ENCODE results near the gene KNL1.
A peak's percentile ranks its signal among the peaks of the same experiment; 100 is the strongest.
"Not testable (repeated sequence)": the region's sequence is repeated elsewhere in the genome, so short reads cannot be mapped to it uniquely, and the experiment has no call there.

KNL1 gene, protein sequence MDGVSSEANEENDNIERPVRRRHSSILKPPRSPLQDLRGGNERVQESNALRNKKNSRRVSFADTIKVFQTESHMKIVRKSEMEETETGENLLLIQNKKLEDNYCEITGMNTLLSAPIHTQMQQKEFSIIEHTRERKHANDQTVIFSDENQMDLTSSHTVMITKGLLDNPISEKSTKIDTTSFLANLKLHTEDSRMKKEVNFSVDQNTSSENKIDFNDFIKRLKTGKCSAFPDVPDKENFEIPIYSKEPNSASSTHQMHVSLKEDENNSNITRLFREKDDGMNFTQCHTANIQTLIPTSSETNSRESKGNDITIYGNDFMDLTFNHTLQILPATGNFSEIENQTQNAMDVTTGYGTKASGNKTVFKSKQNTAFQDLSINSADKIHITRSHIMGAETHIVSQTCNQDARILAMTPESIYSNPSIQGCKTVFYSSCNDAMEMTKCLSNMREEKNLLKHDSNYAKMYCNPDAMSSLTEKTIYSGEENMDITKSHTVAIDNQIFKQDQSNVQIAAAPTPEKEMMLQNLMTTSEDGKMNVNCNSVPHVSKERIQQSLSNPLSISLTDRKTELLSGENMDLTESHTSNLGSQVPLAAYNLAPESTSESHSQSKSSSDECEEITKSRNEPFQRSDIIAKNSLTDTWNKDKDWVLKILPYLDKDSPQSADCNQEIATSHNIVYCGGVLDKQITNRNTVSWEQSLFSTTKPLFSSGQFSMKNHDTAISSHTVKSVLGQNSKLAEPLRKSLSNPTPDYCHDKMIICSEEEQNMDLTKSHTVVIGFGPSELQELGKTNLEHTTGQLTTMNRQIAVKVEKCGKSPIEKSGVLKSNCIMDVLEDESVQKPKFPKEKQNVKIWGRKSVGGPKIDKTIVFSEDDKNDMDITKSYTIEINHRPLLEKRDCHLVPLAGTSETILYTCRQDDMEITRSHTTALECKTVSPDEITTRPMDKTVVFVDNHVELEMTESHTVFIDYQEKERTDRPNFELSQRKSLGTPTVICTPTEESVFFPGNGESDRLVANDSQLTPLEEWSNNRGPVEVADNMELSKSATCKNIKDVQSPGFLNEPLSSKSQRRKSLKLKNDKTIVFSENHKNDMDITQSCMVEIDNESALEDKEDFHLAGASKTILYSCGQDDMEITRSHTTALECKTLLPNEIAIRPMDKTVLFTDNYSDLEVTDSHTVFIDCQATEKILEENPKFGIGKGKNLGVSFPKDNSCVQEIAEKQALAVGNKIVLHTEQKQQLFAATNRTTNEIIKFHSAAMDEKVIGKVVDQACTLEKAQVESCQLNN (N-terminal part only)

DNA sequence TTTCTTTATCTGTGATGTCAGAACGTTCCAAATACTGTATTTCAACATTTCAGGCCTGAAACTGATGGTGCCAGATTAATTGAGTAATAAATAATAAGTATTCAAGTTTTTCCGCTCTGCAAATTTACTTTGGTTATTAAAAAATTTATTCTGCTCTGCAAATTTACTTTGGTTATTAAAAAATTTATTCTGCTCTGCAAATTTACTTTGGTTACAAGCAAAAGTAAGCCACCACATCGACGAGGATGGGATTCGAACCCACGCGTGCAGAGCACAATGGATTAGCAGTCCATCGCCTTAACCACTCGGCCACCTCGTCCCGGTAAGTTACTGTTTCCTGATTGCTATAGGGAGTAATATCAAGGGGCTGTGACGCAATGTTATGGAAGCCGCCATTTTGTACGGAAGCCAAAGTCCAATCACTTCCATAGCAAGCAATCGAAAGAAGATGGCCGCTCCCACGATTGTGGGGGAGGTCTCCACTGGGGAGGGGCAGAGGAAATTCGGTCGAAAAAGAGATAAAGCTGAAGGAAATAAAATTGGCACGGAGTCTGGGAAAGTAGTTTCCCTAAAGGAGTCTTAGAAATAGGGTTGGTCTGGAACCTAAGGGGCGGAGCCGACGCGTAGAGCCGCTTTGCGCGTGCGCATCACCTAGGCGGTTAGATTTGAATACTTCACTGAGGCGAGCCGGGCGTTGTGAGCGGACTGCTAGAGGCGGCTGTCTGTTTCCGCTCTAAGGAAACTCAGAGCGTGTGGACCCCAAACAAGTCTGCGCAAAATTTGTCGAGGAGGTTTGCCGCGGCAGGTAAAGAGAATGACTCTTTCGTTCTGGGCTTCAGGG, at the start of gene KNL1:
TSS of gene KNL1 (plus strand) at position 662 of the 841 bp plus-strand sequence. CDS start 8,683 bp downstream, outside the sequence.
- DNase-seq (ENCODE audit: low read depth in 2 of 2) = peak; percentile 86

DNA sequence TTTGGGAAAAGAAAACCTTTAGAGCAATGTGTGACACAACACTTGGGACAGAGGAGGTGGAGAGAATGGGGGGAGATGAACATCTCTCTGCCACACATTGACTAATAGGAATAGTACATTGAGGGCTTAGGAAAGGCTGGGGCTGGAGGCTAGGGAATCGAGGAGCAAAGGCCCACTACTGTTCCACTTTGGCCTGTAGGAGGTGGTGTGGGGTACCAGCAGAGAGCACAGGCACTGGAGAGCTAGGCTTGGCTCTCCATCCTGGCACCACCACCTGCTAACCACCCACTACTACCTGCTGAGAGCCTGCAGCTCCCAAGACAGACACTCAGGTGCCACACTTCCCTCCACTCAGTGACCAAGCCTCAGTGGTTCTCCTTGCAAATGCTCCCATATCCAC, 48.6 kb upstream of the KNL1 start:
- DNase-seq (ENCODE audit: low read depth in 2 of 2) = no peak

DNA sequence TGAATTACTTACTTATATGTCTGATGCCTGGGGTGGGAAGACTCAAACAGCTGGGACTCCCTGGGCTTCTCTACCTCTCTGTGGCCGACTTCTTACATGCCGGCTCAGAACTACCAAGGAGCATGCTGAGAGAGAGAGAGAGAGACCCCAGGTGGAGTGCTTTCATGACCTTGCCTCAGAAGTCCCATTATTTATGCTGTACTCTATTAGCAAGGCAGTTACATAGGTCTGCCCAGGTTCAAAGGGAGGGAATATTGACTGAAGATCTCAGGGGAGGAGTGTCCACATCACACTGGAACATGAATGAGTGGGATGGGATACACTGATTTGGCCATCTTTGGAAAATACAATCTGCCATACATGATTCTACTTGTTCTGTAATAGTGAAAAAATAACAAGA, 45.4 kb upstream of the KNL1 start:
- DNase-seq (ENCODE audit: low read depth in 2 of 2) = no peak

DNA sequence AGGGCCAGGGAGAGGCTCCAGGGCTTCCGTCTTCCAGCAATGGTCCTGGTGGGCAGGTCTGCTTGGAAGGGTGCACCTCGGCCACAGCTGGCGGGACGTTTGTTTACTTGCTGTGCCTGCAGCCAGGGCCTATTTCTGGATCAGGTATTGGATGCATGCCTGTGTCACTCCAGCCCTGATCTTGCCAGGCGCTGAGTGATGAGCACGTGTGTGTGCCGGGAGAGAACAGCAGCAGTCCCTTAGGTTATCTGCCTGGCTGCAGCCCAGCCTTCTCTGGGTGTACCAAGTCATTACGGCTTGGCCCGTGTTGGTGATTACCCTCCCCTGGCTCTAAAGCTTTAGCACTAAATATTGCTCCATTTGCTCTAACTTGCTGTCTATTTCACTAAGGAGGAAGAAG, 44.2 kb upstream of the KNL1 start:
- no peak for DNase-seq (ENCODE audit: low read depth in 2 of 2)

DNA sequence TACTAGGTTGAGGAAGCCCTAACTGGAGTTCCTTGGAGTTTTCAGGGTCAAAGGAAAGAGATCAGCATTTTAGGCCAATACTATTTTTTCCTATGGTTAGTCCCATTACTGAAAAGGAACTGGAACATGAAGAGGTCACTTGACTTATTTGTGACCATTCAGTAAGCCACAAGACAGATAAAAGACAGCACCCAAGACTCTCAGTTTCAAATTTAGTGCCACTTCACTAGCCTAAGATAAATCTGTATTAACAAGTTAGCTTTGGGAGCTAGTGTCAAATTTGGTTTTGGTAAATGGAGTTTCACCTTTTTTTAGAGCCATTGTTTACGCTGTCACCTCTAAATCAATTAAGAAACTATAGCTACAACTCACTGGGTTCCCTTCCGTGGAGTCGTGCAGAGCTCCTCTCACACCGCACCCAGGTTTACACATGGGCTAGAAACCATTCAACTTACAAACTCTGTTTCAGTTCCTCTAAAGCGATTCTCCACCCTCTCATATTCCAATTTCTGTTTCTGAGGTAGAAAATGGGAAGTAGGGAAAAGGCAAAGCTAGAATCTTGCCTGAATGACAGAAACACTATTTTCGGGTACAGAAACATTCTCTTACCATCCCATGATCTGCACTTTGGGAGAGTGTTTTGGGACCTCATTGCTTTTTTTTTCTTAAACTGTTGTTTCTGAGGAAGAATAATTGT, 43.6 kb upstream of the KNL1 start:
- no peak for DNase-seq (ENCODE audit: low read depth in 2 of 2)

DNA sequence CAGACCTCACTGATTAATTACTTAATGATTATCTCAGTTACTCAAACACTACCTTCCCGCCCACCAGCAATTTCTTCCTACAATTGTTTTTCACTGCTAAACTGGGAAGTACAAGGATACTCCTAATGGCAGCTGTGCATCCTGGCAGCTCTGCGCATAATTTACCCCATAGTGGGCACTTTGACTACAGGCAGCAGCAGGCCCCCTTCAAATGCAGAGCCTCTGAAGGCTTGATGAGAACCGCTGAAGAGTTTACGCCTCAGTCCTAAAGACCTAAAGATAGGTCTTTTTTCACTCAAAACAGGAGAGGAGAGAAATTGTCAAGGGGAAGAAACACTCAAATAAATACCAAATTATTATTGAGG, 39.9 kb upstream of the KNL1 start:
- no peak for DNase-seq (ENCODE audit: low read depth in 2 of 2)

DNA sequence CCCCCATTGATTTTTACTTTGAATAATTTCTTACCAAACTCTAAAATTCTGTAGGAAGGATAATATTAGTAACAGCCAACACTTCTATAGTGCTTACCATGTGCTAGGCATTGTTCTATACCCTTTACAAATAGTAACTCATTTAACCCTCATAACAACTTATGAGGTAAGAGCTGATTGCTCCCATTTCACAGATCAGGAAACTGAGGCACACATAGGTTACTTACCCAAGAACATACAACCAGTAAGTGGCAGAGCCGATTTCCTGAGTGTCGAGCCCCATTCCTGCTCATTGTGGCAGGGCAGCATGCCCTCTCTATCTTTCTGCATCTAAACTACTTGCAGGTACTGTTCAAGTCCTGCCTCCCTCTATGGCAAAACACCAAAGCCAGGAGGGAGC, 38.2 kb upstream of the KNL1 start:
- no peak for DNase-seq (ENCODE audit: low read depth in 2 of 2)

DNA sequence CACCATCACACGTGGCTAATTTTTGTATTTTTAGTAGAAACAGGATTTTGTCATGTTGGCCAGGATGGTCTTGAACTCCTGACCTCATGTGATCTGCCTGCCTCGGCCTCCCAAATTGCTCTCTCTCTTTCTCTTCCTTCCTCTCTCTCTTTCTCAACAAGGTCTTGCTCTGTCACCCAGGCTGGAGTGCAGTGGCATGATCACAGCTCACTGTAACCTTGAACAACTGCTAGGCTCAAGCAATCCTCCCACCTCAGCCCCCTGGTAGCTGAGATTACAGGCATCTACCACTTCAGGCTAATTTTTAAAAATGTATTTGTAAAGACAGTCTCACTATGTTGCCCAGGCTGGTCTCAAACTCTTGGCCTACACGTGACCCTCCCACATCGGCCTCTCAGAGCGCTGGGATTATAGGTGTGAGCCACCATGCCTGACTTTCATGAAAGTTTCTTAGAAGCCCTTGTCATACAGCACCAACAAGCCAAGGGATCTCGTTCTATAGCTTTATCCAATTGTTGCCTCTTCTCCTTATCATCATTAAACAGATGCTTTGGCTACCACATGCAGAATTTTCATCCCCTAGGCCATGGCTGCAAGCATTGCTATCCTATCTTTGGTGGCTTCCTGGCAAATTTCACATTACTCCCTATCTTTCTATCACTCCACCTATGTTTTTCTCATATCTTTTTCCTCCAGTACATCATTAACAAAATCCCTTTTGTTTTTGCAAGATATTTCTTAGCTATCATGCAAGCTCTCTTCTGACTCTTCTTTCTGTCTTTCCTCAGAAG, 34.9 kb upstream of the KNL1 start:
- DNase-seq (ENCODE audit: low read depth in 2 of 2) = no peak

DNA sequence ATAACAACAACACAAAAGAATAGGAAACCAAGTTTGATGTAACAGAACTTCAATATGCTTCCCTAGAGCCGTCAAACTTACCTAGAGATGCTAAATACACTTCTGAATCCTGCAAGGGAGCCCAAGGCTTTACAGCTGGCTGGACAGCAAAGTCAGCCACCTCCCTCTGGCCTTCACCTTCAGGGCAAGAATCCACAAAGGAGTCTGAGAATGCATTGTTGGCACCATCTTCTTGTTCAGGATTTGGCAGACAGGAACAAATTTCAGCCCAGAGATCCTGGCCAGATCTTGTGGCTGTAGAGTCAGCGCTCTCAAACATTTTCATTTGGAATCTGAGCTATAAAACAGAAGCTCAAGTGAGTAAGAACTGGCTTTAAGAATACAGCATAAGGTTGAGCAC, 31.4 kb upstream of the KNL1 start:
- DNase-seq (ENCODE audit: low read depth in 2 of 2) = no peak

DNA sequence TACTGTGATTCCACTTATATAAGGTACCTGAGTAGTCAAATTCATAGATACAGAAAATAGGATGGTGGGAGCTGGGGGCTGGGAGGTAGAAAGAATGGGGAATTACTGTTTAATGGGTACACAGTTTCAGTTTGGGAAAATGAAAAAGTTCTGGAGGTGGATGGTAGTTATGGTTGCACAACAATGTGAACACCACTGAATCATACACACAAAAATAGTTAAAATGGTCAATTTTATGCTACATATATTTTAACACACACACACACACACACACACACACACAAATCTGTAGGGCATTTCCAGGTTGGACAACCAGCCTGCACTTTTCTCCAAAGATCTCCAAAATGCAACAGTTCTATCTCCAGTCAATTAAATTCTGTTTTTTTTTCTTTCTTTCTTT, 30.6 kb upstream of the KNL1 start:
- no peak for DNase-seq (ENCODE audit: low read depth in 2 of 2)

DNA sequence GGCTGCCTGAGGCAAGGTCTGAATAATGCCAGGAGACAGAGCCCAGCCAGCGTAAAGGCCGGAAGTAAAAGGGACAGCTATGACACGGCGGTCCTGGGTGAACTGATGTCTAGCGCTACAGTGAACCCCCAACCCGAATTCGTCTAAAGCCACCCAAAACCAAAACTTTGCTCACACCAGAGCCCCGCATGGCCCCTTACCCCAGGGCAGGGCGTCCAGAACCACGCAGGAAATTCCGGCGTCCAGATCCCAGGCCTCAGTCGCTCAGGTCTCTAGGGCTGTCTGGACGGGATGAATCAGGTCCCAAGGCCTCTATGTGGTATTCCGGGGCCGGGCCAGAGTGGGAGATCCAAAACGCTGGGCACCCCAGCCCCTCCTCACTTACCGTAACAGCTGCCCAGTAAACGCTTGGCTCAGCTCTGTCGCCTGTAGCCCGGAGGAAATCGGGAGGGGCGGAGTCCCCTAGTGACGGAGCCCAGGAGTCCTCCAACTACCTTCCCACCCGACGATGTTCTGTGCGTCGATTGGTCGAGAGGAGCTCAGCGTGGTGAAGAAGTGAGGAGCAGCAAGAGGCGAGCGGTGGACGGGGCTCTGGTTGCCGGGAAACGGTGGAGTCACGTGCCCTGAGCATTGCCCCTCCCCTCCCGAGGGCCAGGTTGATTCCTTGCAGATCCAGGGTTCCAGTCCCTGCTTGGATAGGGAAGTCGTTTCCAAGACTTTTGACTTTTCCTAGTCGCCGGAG, 29.3 kb upstream of the KNL1 start, which contains the start of gene CCDC32:
TSS of gene CCDC32 (minus strand) at position 452 of the 742 bp plus-strand sequence. CDS start 2,027 bp downstream, outside the sequence.
- DNase-seq (ENCODE audit: low read depth in 2 of 2) = peak; percentile 91 to 93

DNA sequence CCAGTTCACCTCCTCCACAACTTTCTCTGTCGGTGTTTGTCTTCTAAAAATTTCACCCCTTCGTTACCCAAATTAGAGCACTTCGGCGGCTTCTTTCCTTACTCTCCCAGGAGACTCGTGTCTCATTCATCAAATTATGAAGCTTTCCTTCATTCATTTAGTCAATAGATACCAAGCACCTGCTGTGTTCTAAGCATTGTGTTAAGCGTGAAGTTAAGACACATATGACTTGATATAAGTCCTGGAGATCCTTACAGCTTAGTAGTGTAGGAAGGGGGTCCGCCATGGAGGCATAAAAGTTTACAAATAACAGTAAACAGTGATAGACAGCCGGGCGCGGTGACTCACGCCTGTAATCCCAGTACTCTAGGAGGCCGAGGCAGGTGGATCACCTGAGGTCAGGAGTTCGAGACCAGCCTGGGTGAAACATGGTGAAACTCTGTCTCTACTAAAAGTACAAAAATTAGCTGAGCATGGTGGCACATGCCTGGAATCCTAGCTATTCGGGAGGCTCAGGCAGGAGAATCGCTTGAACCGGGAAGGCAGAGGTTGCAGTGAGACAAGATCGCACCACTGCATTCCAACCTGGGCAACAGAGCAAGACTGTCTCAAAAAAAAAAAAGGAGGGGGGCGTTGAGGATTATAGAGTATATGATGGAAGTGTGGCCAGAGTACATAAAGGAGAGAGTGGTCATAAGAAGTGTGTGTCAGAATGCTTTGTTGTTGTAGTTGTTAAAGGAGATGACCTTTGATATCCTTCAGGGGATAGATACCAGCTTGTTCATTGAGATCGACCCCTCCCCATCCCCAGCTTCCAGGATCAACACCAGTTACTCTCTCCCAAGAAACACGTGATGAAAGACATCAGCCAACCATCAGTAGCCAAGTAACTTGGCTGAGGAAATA, 28.5 kb upstream of the KNL1 start:
- no peak for DNase-seq (ENCODE audit: low read depth in 2 of 2)

DNA sequence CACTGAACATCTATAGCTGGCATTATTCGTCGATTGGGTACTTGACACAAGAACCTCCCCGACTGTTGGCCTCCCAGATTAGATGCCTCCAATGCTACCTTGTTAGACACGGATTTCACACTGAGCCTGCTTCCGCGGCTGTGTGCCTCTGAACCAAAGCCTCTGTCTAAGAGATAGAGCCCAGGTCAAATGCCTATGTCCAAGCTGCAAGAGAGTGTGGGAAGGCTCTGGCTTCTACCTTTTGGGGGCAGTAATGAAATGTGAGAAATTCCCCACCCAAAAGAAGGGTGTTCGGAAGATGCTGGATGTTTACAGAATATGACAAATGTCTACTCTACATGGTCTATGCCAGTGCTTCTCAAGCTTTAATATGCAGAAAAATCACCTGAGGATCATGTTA, 26.9 kb upstream of the KNL1 start:
- DNase-seq (ENCODE audit: low read depth in 2 of 2) = no peak

DNA sequence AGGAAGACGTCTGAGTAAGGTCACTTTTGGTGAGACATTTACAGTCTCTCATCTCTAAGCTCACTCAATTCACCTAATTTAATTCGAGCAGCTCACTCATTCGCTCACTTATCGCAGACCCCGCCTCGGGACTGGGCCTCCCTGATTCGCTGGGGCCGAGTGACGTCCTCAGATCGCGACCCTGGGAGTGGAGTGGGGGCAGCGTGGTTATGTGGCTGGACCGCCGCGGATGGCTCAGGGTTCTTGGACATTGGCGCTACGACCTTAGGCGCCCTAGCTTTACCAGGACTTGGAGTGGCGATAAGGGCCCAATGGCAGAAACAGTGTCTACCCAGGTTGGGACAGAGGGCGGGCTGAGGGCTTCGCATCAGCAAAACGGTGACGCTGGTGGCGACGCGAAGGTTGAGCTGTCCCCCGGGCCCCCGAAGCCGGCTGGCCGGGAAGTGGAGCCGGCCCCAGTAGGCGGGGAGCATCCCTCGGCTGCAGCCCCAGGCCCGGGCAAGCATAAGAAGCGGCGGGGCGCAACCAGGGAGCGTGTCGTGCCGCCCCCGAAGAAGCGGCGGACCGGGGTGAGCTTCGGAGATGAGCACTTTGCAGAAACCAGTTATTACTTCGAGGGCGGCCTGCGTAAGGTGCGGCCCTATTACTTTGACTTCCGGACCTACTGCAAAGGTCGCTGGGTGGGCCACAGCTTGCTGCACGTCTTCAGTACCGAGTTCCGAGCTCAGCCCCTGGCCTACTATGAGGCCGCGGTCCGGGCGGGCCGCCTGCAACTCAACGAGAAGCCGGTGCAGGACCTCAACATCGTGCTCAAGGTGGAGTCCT, 24.7 kb upstream of the KNL1 start, which contains the start of gene RPUSD2:
TSS of gene RPUSD2 (plus strand) at position 171 of the 825 bp plus-strand sequence. CDS start at position 210, 39 bp downstream.
- DNase-seq (ENCODE audit: low read depth in 2 of 2) = peak; percentile 75 to 92

DNA sequence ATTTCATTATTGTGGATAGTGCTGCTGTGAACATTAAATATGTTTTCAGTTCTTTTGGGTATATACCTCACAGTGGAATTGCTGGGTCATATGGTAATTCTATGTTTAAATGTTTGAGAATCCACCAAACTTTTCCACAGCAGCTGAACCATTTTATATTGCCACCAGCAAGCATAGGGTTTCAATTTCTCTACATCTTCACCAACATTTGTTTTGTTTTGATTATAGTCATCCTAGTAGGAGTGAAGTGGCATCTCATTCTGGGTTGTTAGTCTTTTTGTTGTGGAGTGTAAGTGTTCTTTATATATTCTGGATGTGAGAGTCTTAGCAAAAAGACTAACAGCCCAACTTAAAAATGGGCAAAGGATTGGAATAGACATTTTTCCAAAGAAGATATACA, 18.9 kb upstream of the KNL1 start:
- DNase-seq (ENCODE audit: low read depth in 2 of 2) = no peak

DNA sequence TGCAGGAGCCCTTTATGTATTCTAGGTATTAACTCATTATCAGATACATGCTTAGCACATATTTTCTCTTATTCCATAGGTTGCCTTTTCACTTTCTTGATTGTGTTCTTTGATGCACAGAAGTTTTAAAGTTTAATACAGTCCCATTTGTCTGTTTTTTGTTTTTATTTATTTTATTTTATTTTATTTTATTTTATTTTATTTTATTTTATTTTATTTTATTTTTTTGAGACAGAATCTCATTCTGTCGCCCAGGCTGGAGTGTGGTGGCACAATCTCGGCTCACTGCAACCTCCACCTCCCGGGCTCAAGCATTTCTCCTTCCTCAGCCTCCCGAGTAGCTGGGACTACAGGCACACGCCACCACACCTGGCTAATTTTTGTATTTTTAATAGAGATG, 17.1 kb upstream of the KNL1 start:
- DNase-seq (ENCODE audit: low read depth in 2 of 2) = not testable (repeated sequence)

DNA sequence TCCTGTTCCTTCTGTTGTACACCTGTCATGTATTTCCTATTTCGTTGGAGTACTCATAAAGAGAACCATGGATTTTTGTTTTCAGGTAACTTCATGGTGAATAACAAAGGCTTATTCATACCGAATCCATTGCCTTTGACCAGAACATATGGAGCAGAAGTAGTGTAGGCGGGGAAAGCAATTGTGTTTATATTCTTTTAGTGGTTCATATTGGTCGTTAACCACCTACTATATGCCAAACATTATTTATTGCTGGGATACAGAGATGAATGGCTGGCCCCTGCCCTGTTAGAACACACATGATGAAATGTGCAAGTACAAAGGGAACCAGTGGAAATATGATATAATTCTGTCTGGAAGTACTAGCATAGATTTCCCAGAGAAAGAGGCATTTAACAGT, 15.2 kb upstream of the KNL1 start:
- DNase-seq (ENCODE audit: low read depth in 2 of 2) = no peak
